ENCODE measurements around the gene ADAM12. TPM values are rescaled to one million over a fixed set of nuclear protein-coding genes. Genes with fewer than 3 reads are reported as not detected.

Gene ADAM12
- total and polyA plus RNA-seq, 10 of the 15 experiments (the other 5 are each of a cell fraction or from before 2014, with no cell fraction given), result under 0.01 to 0.62 (median 0.04) TPM; not detected in 5

DNA sequence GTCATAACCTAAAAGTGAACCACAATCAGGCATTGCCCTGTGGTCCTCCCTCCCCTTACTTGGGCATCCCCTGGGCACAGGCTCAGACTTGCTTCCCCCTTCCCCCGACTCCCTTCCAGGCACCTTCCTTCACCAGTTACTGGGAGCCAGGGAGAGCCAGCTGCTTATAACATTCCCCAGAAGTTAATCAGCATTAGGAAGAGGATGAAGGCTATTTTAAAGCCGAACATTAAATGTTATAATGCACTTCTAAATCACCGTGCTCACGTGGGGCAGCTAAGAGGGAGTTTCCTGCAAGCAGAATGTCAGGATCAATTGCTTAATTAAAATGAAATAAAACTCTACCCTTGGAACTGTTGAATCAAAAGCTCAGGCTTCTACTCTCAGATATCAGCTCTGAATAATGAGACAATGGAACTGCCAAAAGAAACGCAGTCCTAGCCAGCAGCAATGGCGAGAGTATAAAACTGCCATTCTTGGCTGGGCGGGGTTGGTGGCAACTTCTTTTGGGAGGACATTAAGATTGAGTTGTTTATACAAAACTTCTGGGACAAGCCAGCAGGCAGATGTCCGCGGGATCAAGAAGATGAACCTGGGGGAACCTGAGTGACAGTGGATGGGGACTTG lies 322.4 kb downstream of the ADAM12 start:
- H3K4me2 ChIP-seq (ENCODE audit: control insufficient read depth, insufficient read depth), result no peak overlapping the region
- 40% methylated on average over 9 of the region's 9 CpGs for WGBS (ENCODE audit: insufficient coverage, insufficient replicate concordance, low lambda C conversion rate, missing lambda C conversion rate)

DNA sequence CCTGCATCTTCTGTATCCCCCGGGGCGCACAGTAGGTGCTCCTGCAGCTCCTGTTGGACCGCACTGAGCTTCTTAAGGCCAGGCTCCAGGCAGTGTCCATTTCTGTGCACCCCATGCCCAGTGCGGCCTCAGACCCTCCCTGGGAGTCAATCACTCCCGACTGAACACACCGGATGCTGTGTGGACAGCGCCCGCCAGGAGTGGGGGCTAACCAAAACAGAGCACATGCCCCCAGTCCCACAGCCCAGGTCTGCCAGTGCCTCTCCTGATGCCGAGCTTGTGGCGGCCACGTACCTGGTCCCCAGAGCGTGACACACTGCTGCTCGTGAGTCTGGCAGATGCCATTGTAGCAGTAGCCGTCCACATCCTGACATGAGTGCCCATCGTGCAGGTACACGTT lies 323.8 kb downstream of the ADAM12 start:
- no peaks in the 10 kb centered on the region for H3K9me3 ChIP-seq (replicated peaks; ENCODE audit: control insufficient read depth, insufficient read depth, low read length)
- in situ Hi-C loops (cut with MboI), result no loop called here
- 27% methylated on average over 16 of the region's 16 CpGs for WGBS (ENCODE audit: insufficient coverage, insufficient replicate concordance, low lambda C conversion rate, missing lambda C conversion rate)
- intact Hi-C loops (cut with micrococcal nuclease; ENCODE audit: unreplicated experiment), result no loop called here
- H3K36me3 ChIP-seq (ENCODE audit: control insufficient read depth in 2 of 2, insufficient read depth in 2 of 2, low read length in 1 of 2), result no peaks in the 10 kb centered on the region
- no peak overlapping the region for H3K27ac ChIP-seq (ENCODE audit: control insufficient read depth, insufficient read depth)
- SMC1A ChIA-PET (ENCODE audit: uncharacterized antibody, unreplicated experiment), result no interaction called here
- no TSS peak for BruUV-seq (replicated peaks)
- CTCF ChIA-PET, result no interaction called here
- ATAC-seq (no peak), FAIRE-seq (no peak), DNase-seq (ENCODE audit: low read depth, low spot score) (no peak)
- no peak overlapping the region for H2AFZ ChIP-seq (ENCODE audit: control insufficient read depth, low read depth, low read length)
- RAD21 ChIA-PET (ENCODE audit: unreplicated experiment), result no interaction called here
- POLR2A ChIA-PET, result no interaction called here
- H3K4me3 ChIP-seq, result no peak overlapping the region
- H3K27me3 ChIP-seq (replicated peaks in 1 of 2; ENCODE audit: control insufficient read depth in 2 of 2, insufficient read depth in 2 of 2, low read length in 1 of 2), result no peaks in the 10 kb centered on the region
- no peaks in the 10 kb centered on the region for H3K4me1 ChIP-seq (ENCODE audit: control insufficient read depth, insufficient read depth, low read length)
- no peak overlapping the region for H3K9ac ChIP-seq (ENCODE audit: control insufficient read depth, insufficient read depth, low read length)
- H3K4me2 ChIP-seq (ENCODE audit: control insufficient read depth, insufficient read depth), result no peak overlapping the region
- no peaks in the 10 kb centered on the region for H3K79me2 ChIP-seq (ENCODE audit: control insufficient read depth, insufficient read depth, low read length)
- no peaks in the 10 kb centered on the region for H4K20me1 ChIP-seq (ENCODE audit: control insufficient read depth, insufficient read depth)
- TF ChIP-seq TCF7 (IDR thresholded peaks at IDR 0.05; ENCODE audit: borderline replicate concordance) (no peak), POLR2AphosphoS2 (IDR thresholded peaks at IDR 0.05; ENCODE audit: low read depth, low read length) (no peak), BACH1 (IDR thresholded peaks at IDR 0.05; ENCODE audit: borderline replicate concordance) (no peak), CBX5 (IDR thresholded peaks at IDR 0.05; ENCODE audit: low read depth) (no peak), ZNF24 (IDR thresholded peaks at IDR 0.05) (no peak), IRF4 (IDR thresholded peaks at IDR 0.05; ENCODE audit: low read depth, low read length) (no peak), RUNX3 (IDR thresholded peaks at IDR 0.05; ENCODE audit: low read length) (no peak), TCF3 (IDR thresholded peaks at IDR 0.05; ENCODE audit: borderline replicate concordance, insufficient read depth, low read depth, low read length) (no peak)
- TF ChIP-seq, protein P1, sequence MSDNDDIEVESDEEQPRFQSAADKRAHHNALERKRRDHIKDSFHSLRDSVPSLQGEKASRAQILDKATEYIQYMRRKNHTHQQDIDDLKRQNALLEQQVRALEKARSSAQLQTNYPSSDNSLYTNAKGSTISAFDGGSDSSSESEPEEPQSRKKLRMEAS (IDR thresholded peaks at IDR 0.05; ENCODE audit: low read depth, low read length), result no peak
- TF ChIP-seq, protein P2, sequence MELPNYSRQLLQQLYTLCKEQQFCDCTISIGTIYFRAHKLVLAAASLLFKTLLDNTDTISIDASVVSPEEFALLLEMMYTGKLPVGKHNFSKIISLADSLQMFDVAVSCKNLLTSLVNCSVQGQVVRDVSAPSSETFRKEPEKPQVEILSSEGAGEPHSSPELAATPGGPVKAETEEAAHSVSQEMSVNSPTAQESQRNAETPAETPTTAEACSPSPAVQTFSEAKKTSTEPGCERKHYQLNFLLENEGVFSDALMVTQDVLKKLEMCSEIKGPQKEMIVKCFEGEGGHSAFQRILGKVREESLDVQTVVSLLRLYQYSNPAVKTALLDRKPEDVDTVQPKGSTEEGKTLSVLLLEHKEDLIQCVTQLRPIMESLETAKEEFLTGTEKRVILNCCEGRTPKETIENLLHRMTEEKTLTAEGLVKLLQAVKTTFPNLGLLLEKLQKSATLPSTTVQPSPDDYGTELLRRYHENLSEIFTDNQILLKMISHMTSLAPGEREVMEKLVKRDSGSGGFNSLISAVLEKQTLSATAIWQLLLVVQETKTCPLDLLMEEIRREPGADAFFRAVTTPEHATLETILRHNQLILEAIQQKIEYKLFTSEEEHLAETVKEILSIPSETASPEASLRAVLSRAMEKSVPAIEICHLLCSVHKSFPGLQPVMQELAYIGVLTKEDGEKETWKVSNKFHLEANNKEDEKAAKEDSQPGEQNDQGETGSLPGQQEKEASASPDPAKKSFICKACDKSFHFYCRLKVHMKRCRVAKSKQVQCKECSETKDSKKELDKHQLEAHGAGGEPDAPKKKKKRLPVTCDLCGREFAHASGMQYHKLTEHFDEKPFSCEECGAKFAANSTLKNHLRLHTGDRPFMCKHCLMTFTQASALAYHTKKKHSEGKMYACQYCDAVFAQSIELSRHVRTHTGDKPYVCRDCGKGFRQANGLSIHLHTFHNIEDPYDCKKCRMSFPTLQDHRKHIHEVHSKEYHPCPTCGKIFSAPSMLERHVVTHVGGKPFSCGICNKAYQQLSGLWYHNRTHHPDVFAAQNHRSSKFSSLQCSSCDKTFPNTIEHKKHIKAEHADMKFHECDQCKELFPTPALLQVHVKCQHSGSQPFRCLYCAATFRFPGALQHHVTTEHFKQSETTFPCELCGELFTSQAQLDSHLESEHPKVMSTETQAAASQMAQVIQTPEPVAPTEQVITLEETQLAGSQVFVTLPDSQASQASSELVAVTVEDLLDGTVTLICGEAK (IDR thresholded peaks at IDR 0.05; ENCODE audit: borderline replicate concordance), result no peak

More for the DNA sequence above, 322.4 kb downstream of the ADAM12 start:
- ChIA-PET RAD21 (ENCODE audit: unreplicated experiment) (no interaction called here), SMC1A (ENCODE audit: uncharacterized antibody, unreplicated experiment) (no interaction called here), POLR2A (no interaction called here), CTCF (no interaction called here)
- no peaks in the 10 kb centered on the region for H4K20me1 ChIP-seq (ENCODE audit: control insufficient read depth, insufficient read depth)
- no TSS peak for BruUV-seq (replicated peaks)
- in situ Hi-C loops (cut with MboI), result no loop called here
- no peaks in the 10 kb centered on the region for H3K79me2 ChIP-seq (ENCODE audit: control insufficient read depth, insufficient read depth, low read length)
- H3K27me3 ChIP-seq (replicated peaks in 1 of 2; ENCODE audit: control insufficient read depth in 2 of 2, insufficient read depth in 2 of 2, low read length in 1 of 2), result no peaks in the 10 kb centered on the region
- no peak for TF ChIP-seq SREBF1 (IDR thresholded peaks at IDR 0.05; ENCODE audit: low read length)
- no peak for TF ChIP-seq MYB (IDR thresholded peaks at IDR 0.05; ENCODE audit: borderline replicate concordance, low read depth, low read length)
- TF ChIP-seq, protein P3, sequence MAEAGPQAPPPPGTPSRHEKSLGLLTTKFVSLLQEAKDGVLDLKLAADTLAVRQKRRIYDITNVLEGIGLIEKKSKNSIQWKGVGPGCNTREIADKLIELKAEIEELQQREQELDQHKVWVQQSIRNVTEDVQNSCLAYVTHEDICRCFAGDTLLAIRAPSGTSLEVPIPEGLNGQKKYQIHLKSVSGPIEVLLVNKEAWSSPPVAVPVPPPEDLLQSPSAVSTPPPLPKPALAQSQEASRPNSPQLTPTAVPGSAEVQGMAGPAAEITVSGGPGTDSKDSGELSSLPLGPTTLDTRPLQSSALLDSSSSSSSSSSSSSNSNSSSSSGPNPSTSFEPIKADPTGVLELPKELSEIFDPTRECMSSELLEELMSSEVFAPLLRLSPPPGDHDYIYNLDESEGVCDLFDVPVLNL (IDR thresholded peaks at IDR 0.05; ENCODE audit: low read depth, low read length), result no peak
- TF ChIP-seq EGR1 (IDR thresholded peaks at IDR 0.05; ENCODE audit: borderline replicate concordance in 1 of 2, low read depth in 2 of 2, low read length in 2 of 2), result no peak
- H3K36me3 ChIP-seq (ENCODE audit: control insufficient read depth in 2 of 2, insufficient read depth in 2 of 2, low read length in 1 of 2), result no peaks in the 10 kb centered on the region
- H3K9ac ChIP-seq (ENCODE audit: control insufficient read depth, insufficient read depth, low read length), result no peak overlapping the region
- no peak for DNase-seq (ENCODE audit: low read depth, low spot score)
- FAIRE-seq, result no peak
- no peaks in the 10 kb centered on the region for H3K4me1 ChIP-seq (ENCODE audit: control insufficient read depth, insufficient read depth, low read length)
- H2AFZ ChIP-seq (ENCODE audit: control insufficient read depth, low read depth, low read length), result no peak overlapping the region
- no peak overlapping the region for H3K27ac ChIP-seq (ENCODE audit: control insufficient read depth, insufficient read depth)
- H3K9me3 ChIP-seq (replicated peaks; ENCODE audit: control insufficient read depth, insufficient read depth, low read length), result no peaks in the 10 kb centered on the region
- no peak for ATAC-seq
- no peak overlapping the region for H3K4me3 ChIP-seq
- intact Hi-C loops (cut with micrococcal nuclease; ENCODE audit: unreplicated experiment), result no loop called here

Data from GM12878 (cell line).